Heart left ventricle (tissue), 16 donors: ENCODE data around the gene RIN3. TPM values are rescaled to one million over a fixed set of nuclear protein-coding genes. Genes with fewer than 3 reads are reported as not detected.
A peak's percentile ranks its signal among the peaks of the same experiment; 100 is the strongest.

ENCODE experiments used
- ATAC-seq, 4 donors: fragments of 200-7000 bp; cut with Tn5 transposase; one replicate each; pipeline ENCODE4 v1.9.1; 2020 to 2022; ENCODE audit warnings: moderate library complexity in 4 of 4, mild to moderate bottlenecking in 3 of 4, moderate number of reproducible peaks in 1 of 4
- DNase-seq, 5 donors: peaks; one replicate each; pipeline ENCODE4 v3.0.0-alpha.2; 2020
- H3K27ac ChIP-seq, 12 donors: fragments of 200-600 bp; sonication (generic) in 4 of 12; one replicate each; pipeline versions ENCODE4 v1.5.0 to v1.8.0; 2016 to 2022; ENCODE audit warnings: mild to moderate bottlenecking in 2 of 12
- H3K27me3 ChIP-seq, 9 donors: fragments of 200-600 bp; sonication (generic) in 2 of 9; one replicate each; pipeline versions ENCODE4 v1.5.1 to v1.8.0; 2016 to 2022; ENCODE audit warnings: mild to moderate bottlenecking in 3 of 9
- H3K36me3 ChIP-seq, 9 donors: fragments of 200-600 bp; sonication (generic) in 2 of 9; one replicate each; pipeline versions ENCODE4 v1.5.0 to v1.8.0; 2018 to 2022; ENCODE audit warnings: mild to moderate bottlenecking in 2 of 9
- H3K4me1 ChIP-seq, 12 donors: fragments of 200-600 bp; sonication (generic) in 4 of 12; one replicate each; pipeline versions ENCODE4 v1.5.0 to v1.8.0; 2016 to 2022; ENCODE audit warnings: mild to moderate bottlenecking in 3 of 12
- H3K4me3 ChIP-seq, 12 donors: fragments of 200-600 bp; sonication (generic) in 4 of 12; one replicate each; pipeline versions ENCODE4 v1.5.0 to v1.8.0; 2017 to 2022; ENCODE audit warnings: mild to moderate bottlenecking in 9 of 12, moderate library complexity in 4 of 12
- H3K9me3 ChIP-seq, 12 donors: fragments of 200-600 bp; sonication (generic) in 4 of 12; one replicate each; pipeline versions ENCODE4 v1.5.0 to v1.8.0; 2016 to 2022; ENCODE audit warnings: mild to moderate bottlenecking in 1 of 12
- POLR2A ChIP-seq, 2 donors: fragments of 450-650 bp; IDR thresholded peaks; one replicate each; pipeline ENCODE4 v1.6.1; 2017; ENCODE audit warnings: antibody characterized with exemption in 2 of 2, mild to moderate bottlenecking in 2 of 2, moderate library complexity in 2 of 2
- WGBS, 4 donors: extraction: QIAGEN DNeasy Blood & Tissue Kit in 2 of 4; methylation state at CpG; one replicate each; pipeline versions ENCODE4 v1.1.5 to v1.1.7; 2013 to 2018; 5-methylcytosine and 5-hydroxymethylcytosine counted together
- intact Hi-C, 10 donors: fragments of 100-400 bp; cut with DNase I; formaldehyde crosslinking; loops; one replicate each; pipeline versions ENCODE4 v1.11.1 to v1.14.2; 2022
- polyA plus RNA-seq, 2 donors: library from polyadenylated mRNA; stranded (reverse); fragments of 200-250 nt; gene quantifications; one replicate each; pipeline ENCODE4 v1.2.3, GENCODE V29; 2013
- total RNA-seq, 9 donors: library from RNA; depleted of rRNA in 2 of 9; stranded (reverse); fragments of >200 nt in 2 of 9; fragmentation: NEBNext Ultra II Directional in 3 of 9; extraction: Animal tissue kit (Norgen Biotek cat#: 25700) in 3 of 9; gene quantifications; one replicate each; pipeline versions ENCODE4 v1.1.0 to v1.2.4, GENCODE V29; 2016 to 2023
- TF ChIP-seq, protein P1 (sequence below), 12 donors: fragments of 200-600 bp; sonication (generic) in 4 of 12; IDR thresholded peaks; one replicate each; pipeline versions ENCODE4 v1.5.0 to v1.8.0; 2018 to 2022; ENCODE audit warnings: antibody characterized with exemption in 12 of 12, mild to moderate bottlenecking in 5 of 12
- donor health status: ischemic (EF 13 %, LVEDD 7.1; RV severe dilation, severe dysfunction).
- donor health status: healthy with polysubstance abuse.
- donor health status: DM: no; HTN: yes; CAD: no.
- donor health status: DM: no; HTN: no; CAD: no.
- donor health status: ischemic (EF 25% LVEDD 6.9; RV normal size, moderate dysfunction).
- donor health status: ischemic (EF 25% LVEDD 5.7; RV mildly dilated, moderate dysfunction).
- donor health status: healthy.
- donor health status: DM: yes; HTN: yes; CAD: no.
- donor health status: ischemic (EF 35%, LVEDD 5.7; RV mildly dilated, moderate dysfunction).
- donor health status: nonischemic (EF 11% LVEDD 7.7; RV severe dilation, severe dysfunction).
- donor health status: DM: yes; HTN: yes; CAD: no.
- donor health status: PGD.
- donor health status: ischemic (EF 29% LVEDD 5.4; RV normal size, mild dysfunction).
- donor health status: nonischemic (EF 23%, LVEDD 6.1; RV moderate dilation, normal function).

Gene RIN3
- total and polyA plus RNA-seq, 11 donors: 8.6 to 37.0 (median 12.7) TPM

DNA sequence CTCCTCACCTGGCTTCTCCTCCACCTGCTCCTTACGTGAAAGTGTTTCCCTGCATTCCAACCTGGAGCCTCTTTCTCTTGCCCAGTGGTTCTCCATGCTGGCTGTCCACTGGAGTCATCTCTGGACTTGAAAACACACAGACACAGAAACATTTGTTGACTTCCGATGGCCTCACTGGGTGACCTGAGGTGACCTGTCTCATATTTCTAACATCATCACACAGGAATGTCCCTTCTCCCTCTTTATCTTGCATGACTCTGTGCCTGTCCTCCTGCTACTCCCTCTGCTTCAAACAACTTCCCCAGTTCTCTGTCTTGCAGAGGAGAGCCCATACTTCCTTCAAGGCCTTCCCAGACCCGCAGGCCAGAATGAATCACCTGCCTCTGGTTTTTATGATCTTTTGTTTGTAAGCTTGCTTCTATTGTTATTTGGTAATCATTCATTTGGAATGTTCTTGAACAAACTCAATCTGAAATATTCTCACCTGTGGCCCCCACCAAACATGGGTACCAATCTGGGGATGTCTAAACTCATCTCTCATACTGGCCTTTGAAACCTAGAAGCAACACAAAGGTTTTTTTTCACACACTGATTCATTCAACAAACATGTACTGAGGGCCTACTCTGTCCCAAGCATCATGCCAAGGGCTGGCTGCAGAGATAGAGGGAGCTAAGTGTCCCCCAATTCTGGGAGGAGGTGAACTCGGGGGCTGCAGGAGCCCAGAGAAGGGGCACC lies 9.7 kb upstream of the RIN3 start:
- H3K27ac ChIP-seq: peak overlapping the region in 2 of 12 donors; percentile 1 to 26
- H3K4me1 ChIP-seq: peaks cover 0 to 36% (median 13%) of the 10 kb centered on the region in 12 donors
- peak; percentile 38 to 84 (median 66) for ATAC-seq
- no peaks in the 10 kb centered on the region for H3K9me3 ChIP-seq
- H3K27me3 ChIP-seq: no peaks in the 10 kb centered on the region
- H3K36me3 ChIP-seq: no peaks in the 10 kb centered on the region
- WGBS, 4 donors: 47 to 54% (median 51%) methylated on average over 4 of the region's 4 CpGs
- DNase-seq: no peak
- no peak overlapping the region for H3K4me3 ChIP-seq
- intact Hi-C loops: no loop called here
- TF ChIP-seq, protein P1, sequence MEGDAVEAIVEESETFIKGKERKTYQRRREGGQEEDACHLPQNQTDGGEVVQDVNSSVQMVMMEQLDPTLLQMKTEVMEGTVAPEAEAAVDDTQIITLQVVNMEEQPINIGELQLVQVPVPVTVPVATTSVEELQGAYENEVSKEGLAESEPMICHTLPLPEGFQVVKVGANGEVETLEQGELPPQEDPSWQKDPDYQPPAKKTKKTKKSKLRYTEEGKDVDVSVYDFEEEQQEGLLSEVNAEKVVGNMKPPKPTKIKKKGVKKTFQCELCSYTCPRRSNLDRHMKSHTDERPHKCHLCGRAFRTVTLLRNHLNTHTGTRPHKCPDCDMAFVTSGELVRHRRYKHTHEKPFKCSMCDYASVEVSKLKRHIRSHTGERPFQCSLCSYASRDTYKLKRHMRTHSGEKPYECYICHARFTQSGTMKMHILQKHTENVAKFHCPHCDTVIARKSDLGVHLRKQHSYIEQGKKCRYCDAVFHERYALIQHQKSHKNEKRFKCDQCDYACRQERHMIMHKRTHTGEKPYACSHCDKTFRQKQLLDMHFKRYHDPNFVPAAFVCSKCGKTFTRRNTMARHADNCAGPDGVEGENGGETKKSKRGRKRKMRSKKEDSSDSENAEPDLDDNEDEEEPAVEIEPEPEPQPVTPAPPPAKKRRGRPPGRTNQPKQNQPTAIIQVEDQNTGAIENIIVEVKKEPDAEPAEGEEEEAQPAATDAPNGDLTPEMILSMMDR (IDR thresholded peaks at IDR 0.05): no peak
- no peak for TF ChIP-seq POLR2A (IDR thresholded peaks at IDR 0.05)

DNA sequence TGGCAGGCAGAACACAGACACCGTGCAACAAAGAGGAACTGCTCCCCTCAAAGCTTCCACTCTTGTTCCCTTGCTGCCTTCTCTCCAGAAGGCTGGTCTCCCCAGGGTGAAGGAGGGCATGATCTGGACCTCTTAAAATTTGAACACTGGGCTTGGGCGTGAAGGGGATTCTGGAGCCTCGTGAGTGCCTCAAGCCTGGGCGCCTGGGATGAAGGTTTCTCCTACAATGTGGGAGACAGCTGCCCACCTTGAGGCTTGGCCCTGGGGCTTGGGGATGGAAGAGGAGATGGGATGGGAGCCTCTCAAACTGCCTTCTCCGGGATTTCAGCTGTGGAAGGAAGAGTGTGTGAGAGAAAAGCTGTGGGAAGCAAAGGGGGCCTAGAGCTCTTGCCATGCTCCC lies 7.8 kb upstream of the RIN3 start:
- 94 to 98% (median 96%) methylated on average over 4 to 5 of the region's 5 CpGs for WGBS, 4 donors
- Histone ChIP-seq H3K4me3 (no peak overlapping the region), H3K36me3 (no peaks in the 10 kb centered on the region), H3K9me3 (no peaks in the 10 kb centered on the region), H3K27me3 (no peaks in the 10 kb centered on the region), H3K4me1 (peaks cover 0 to 38% (median 11%) of the 10 kb centered on the region in 12 donors), H3K27ac (no peak overlapping the region)
- ATAC-seq (no peak), DNase-seq (no peak)
- TF ChIP-seq, protein P1 (IDR thresholded peaks at IDR 0.05): no peak
- no peak for TF ChIP-seq POLR2A (IDR thresholded peaks at IDR 0.05)
- intact Hi-C loops: no loop called here

DNA sequence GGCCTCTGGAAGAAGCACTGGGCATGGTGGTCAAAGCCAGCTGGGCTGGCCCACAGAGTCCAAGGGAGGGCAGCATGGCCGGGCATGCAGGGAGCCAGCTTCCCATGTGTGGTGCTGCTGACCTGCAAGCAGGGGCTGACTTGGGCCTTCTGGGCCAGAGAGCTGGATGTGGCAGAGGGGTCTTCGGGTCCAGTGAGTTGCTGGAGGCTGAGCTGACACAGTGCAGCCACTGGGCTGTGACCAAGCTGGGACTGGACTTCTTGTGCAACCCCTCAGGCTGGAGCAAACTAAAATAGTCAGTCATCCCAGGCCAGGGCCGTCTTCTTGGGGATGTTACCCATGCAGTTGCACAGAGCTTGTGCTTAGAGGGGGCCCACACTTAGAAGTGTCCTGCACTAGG lies 7.3 kb upstream of the RIN3 start:
- intact Hi-C loops: no loop called here
- Histone ChIP-seq H3K36me3 (no peaks in the 10 kb centered on the region), H3K4me1 (peaks cover 0 to 42% (median 13%) of the 10 kb centered on the region in 12 donors), H3K27me3 (no peaks in the 10 kb centered on the region), H3K27ac (no peak overlapping the region), H3K9me3 (no peaks in the 10 kb centered on the region), H3K4me3 (no peak overlapping the region)
- no peak for ATAC-seq
- no peak for DNase-seq
- no peak for TF ChIP-seq POLR2A (IDR thresholded peaks at IDR 0.05)
- TF ChIP-seq, protein P1 (IDR thresholded peaks at IDR 0.05): no peak
- WGBS, 4 donors: 88 to 100% (median 96%) methylated on average over 2 to 3 of the region's 3 CpGs

DNA sequence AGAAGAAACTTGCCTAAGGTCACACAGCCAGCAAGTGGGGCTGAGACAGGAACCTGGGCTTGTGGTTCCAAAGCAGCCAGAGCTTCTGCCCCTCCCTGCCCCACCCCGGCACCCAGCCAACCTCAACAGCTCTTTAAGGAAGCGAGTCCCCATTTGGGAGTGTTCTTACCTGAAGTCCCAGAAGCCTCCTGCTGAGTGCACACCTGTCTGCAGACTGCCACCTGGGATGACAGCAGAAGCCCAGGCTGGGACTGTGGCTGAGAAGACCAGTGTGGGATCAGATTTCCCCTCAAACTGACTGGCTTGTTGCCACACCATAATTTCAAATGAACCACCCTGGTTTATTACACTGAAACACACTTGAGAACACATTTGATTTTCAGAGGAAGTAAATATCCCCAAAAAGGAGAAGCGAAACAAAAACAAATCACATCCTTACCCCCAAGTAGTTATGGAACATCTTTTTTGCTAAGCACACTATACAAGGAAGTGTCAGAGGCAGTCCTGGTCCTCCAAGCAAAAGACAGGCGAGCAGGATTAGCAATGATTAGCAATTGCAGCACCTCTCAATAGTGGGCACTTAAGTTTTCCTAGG lies 6.3 kb upstream of the RIN3 start:
- intact Hi-C loops: no loop called here
- peak in 2 of 4 donors; percentile 15 to 35 for ATAC-seq
- DNase-seq: no peak

More for the DNA sequence above, 6.3 kb upstream of the RIN3 start:
- Histone ChIP-seq H3K27me3 (no peaks in the 10 kb centered on the region), H3K4me3 (no peak overlapping the region), H3K27ac (peak overlapping the region in 1 of 12 donors; percentile 35), H3K9me3 (no peaks in the 10 kb centered on the region), H3K36me3 (no peaks in the 10 kb centered on the region), H3K4me1 (peaks cover 0 to 52% (median 20%) of the 10 kb centered on the region in 12 donors)
- whole genome bisulfite sequencing, 4 donors: 83 to 91% (median 87%) methylated on average over 4 of the region's 4 CpGs
- TF ChIP-seq POLR2A (IDR thresholded peaks at IDR 0.05): no peak
- TF ChIP-seq, protein P1 (IDR thresholded peaks at IDR 0.05): no peak
